Stimulated activated CD8-positive, alpha-beta memory T cell treated with anti-CD3 and anti-CD28 coated beads, Interleukin-4, amount 100 ng/mL, for 4 hours (primary cell): ENCODE data around the gene DDX24.

Experiments used
- DNase-seq, 2 donors: peaks; one replicate each; pipeline ENCODE4 v3.0.0-alpha.2; 2020; ENCODE audit warnings: low read depth in 2 of 2, low spot score in 1 of 2

The DDX24 gene

GRCh38 chr14:94050231-94050880 lies 30.6 kb downstream of the DDX24 start:
- no peak for DNase-seq

- no peak for DNase-seq
These were observed 31.4 kb downstream of the DDX24 start for GRCh38 chr14:94049625-94050023.

- no peak for DNase-seq
These were observed 32.0 kb downstream of the DDX24 start for GRCh38 chr14:94048691-94049624.

GRCh38 chr14:94047581-94047980 lies 33.4 kb downstream of the DDX24 start:
- no peak for DNase-seq

- DNase-seq: no peak
These were observed 34.2 kb downstream of the DDX24 start for GRCh38 chr14:94046696-94047250.

GRCh38 chr14:94045563-94046345 lies 35.2 kb downstream of the DDX24 start:
- no peak for DNase-seq

- no peak for DNase-seq
These were observed 35.9 kb downstream of the DDX24 start for GRCh38 chr14:94045101-94045500.

GRCh38 chr14:94044476-94045091 lies 36.4 kb downstream of the DDX24 start:
- no peak for DNase-seq

- DNase-seq: no peak
These were observed 37.1 kb downstream of the DDX24 start for GRCh38 chr14:94043756-94044475.

GRCh38 chr14:94043111-94043755 lies 37.8 kb downstream of the DDX24 start:
- no peak for DNase-seq

GRCh38 chr14:94042433-94043091 lies 38.4 kb downstream of the DDX24 start:
- DNase-seq: no peak

- no peak for DNase-seq
These were observed 39.3 kb downstream of the DDX24 start for GRCh38 chr14:94041551-94042346.

- no peak for DNase-seq
These were observed 40.2 kb downstream of the DDX24 start for GRCh38 chr14:94040796-94041195.

- DNase-seq: no peak
These were observed 40.8 kb downstream of the DDX24 start for GRCh38 chr14:94040247-94040646.

- no peak for DNase-seq
These were observed 41.9 kb downstream of the DDX24 start for GRCh38 chr14:94038921-94039629.

GRCh38 chr14:94038510-94038909 lies 42.5 kb downstream of the DDX24 start:
- no peak for DNase-seq

- no peak for DNase-seq
These were observed 43.0 kb downstream of the DDX24 start for GRCh38 chr14:94037954-94038353.
